Liver (tissue), 9 donors: ENCODE data around the gene IL1R2. TPM values are rescaled to one million over a fixed set of nuclear protein-coding genes. Genes with fewer than 3 reads are reported as not detected.

Source experiments
- DNase-seq: peaks from one replicate; pipeline ENCODE4 v3.0.0-alpha.2; 2017; ENCODE audit warnings: low spot score
- H3K27ac ChIP-seq, 2 donors: one replicate each; pipeline ENCODE4 v1.7.0; 2013; ENCODE audit warnings: inconsistent platforms in 2 of 2, low read length in 2 of 2, control low read depth in 1 of 2, low read depth in 1 of 2, mild to moderate bottlenecking in 1 of 2
- H3K27me3 ChIP-seq, 4 donors: one replicate each; pipeline versions ENCODE4 v1.6.1 to v1.7.0; 2013; ENCODE audit warnings: low read length in 3 of 4, inconsistent platforms in 1 of 4, mild to moderate bottlenecking in 1 of 4, moderate library complexity in 1 of 4; ENCODE audit not compliant: control insufficient read depth in 4 of 4, insufficient read depth in 4 of 4
- H3K36me3 ChIP-seq, 4 donors: one replicate each; pipeline versions ENCODE4 v1.6.1 to v1.7.0; 2013; ENCODE audit warnings: low read length in 3 of 4, mild to moderate bottlenecking in 3 of 4, low read depth in 1 of 4, moderate library complexity in 1 of 4; ENCODE audit not compliant: control insufficient read depth in 4 of 4, insufficient read depth in 3 of 4
- H3K4me1 ChIP-seq, 4 donors: one replicate each; pipeline versions ENCODE4 v1.6.1 to v1.7.0; 2013; ENCODE audit warnings: low read length in 3 of 4, mild to moderate bottlenecking in 3 of 4, moderate library complexity in 1 of 4; ENCODE audit not compliant: control insufficient read depth in 4 of 4, insufficient read depth in 4 of 4
- H3K4me3 ChIP-seq, 3 donors: one replicate each; pipeline versions ENCODE4 v1.6.1 to v1.7.0; 2013; ENCODE audit warnings: low read length in 3 of 3, control low read depth in 1 of 3, low read depth in 1 of 3, mild to moderate bottlenecking in 1 of 3
- H3K9ac ChIP-seq, 2 donors: one replicate each; pipeline ENCODE4 v1.7.0; 2013; ENCODE audit warnings: low read length in 2 of 2, mild to moderate bottlenecking in 2 of 2, moderate library complexity in 2 of 2, control low read depth in 1 of 2, low read depth in 1 of 2
- H3K9me3 ChIP-seq, 4 donors: one replicate each; pipeline versions ENCODE4 v1.6.1 to v1.7.0; 2013; ENCODE audit warnings: low read length in 3 of 4; ENCODE audit not compliant: control insufficient read depth in 4 of 4
- CTCF ChIP-seq: fragments of 150-350 bp; IDR thresholded peaks from 2 replicates; pipeline ENCODE4 v1.5.1; 2017; ENCODE audit warnings: improper control_type of control experiment, low read depth, low read length; ENCODE audit not compliant: missing input control
- EGR1 ChIP-seq, 2 donors: IDR thresholded peaks; 2 replicates each; pipeline ENCODE4 v1.6.1; 2016 to 2018; ENCODE audit warnings: antibody characterized with exemption in 2 of 2, low read depth in 2 of 2
- FOXA1 ChIP-seq: IDR thresholded peaks from 2 replicates; pipeline ENCODE4 v1.6.1; 2016; ENCODE audit warnings: antibody characterized with exemption
- FOXA2 ChIP-seq: IDR thresholded peaks from 2 replicates; pipeline ENCODE4 v1.6.1; 2016; ENCODE audit warnings: antibody characterized with exemption
- GABPA ChIP-seq, 2 donors: IDR thresholded peaks in 1 of 2; conservative IDR thresholded peaks in 1 of 2; 2 replicates each; pipeline ENCODE4 v1.6.1; 2016; ENCODE audit warnings: antibody characterized with exemption in 2 of 2, mild to moderate bottlenecking in 1 of 2, moderate library complexity in 1 of 2
- HNF4A ChIP-seq, 2 donors: conservative IDR thresholded peaks; 2 replicates each; pipeline ENCODE4 v1.6.1; 2016; ENCODE audit warnings: antibody characterized with exemption in 2 of 2, mild to moderate bottlenecking in 2 of 2
- HNF4G ChIP-seq: IDR thresholded peaks from 2 replicates; pipeline ENCODE4 v1.6.1; 2016; ENCODE audit warnings: antibody characterized with exemption
- MAX ChIP-seq: IDR thresholded peaks from 2 replicates; pipeline ENCODE4 v1.6.1; 2016; ENCODE audit warnings: antibody characterized with exemption
- NR2F2 ChIP-seq: IDR thresholded peaks from 2 replicates; pipeline ENCODE4 v1.6.1; 2016; ENCODE audit warnings: antibody characterized with exemption
- RAD21 ChIP-seq, 2 donors: IDR thresholded peaks; 2 replicates each; pipeline ENCODE4 v1.6.1; 2016; ENCODE audit warnings: antibody characterized with exemption in 2 of 2, mild to moderate bottlenecking in 2 of 2
- REST ChIP-seq: IDR thresholded peaks from 2 replicates; pipeline ENCODE4 v1.6.1; 2016; ENCODE audit warnings: antibody characterized with exemption, mild to moderate bottlenecking
- RXRA ChIP-seq, 2 donors: IDR thresholded peaks; 2 replicates each; pipeline ENCODE4 v1.6.1; 2017 to 2018; ENCODE audit warnings: antibody characterized with exemption in 2 of 2, mild to moderate bottlenecking in 1 of 2
- SP1 ChIP-seq: IDR thresholded peaks from 2 replicates; pipeline ENCODE4 v1.6.1; 2018; ENCODE audit warnings: antibody characterized with exemption, mild to moderate bottlenecking
- TAF1 ChIP-seq: conservative IDR thresholded peaks from 2 replicates; pipeline ENCODE4 v1.6.1; 2016; ENCODE audit warnings: antibody characterized with exemption, mild to moderate bottlenecking
- YY1 ChIP-seq: IDR thresholded peaks from 2 replicates; pipeline ENCODE4 v1.6.1; 2016; ENCODE audit warnings: antibody characterized with exemption, mild to moderate bottlenecking
- ZBTB33 ChIP-seq: IDR thresholded peaks from 2 replicates; pipeline ENCODE4 v1.6.1; 2016; ENCODE audit warnings: antibody characterized with exemption
- WGBS: extraction: QIAGEN DNeasy Blood & Tissue Kit; methylation state at CpG from one replicate; pipeline ENCODE4 v1.1.7; 2013; 5-methylcytosine and 5-hydroxymethylcytosine counted together
- polyA plus RNA-seq, 2 donors: library from polyadenylated mRNA; stranded (reverse) in 1 of 2; unstranded in 1 of 2; fragments of 200-250 nt in 1 of 2; fragments of >200 nt in 1 of 2; fragmentation: Nextera tagmentation in 1 of 2; extraction: Ambion mirVana in 1 of 2; gene quantifications; one replicate each; pipeline versions ENCODE4 v1.2.1 to v1.2.3, GENCODE V29; 2013 to 2015
- total RNA-seq, 2 donors: library from RNA; depleted of rRNA; stranded (reverse); fragments of >200 nt; gene quantifications; one replicate each; pipeline ENCODE4 v1.2.3, GENCODE V29; 2014
- donor health status: healthy.
- donor health status: healthy.
- donor health status: healthy.
- donor health status: healthy.
- donor health status: healthy.

Gene IL1R2
- total and polyA plus RNA-seq, 4 donors: 3.7 to 28.2 (median 7.3) TPM

GRCh38 chr2:102027036-102027980 lies 35.5 kb downstream of the IL1R2 start:
- H3K36me3 ChIP-seq: no peaks in the 10 kb centered on the region
- H3K4me3 ChIP-seq: no peak overlapping the region
- no peak for DNase-seq
- H3K9ac ChIP-seq: no peak overlapping the region
- peak overlapping the region; percentile 74 to 78 for H3K27ac ChIP-seq
- no peak for TF ChIP-seq TAF1
- TF ChIP-seq ZBTB33: no peak
- no peak for TF ChIP-seq SP1
- TF ChIP-seq RAD21 (IDR thresholded peaks at IDR 0.05): peak; percentile 19 to 34
- TF ChIP-seq FOXA1: no peak
- TF ChIP-seq GABPA (IDR thresholded peaks at IDR 0.05 in 1 of 2, conservative IDR thresholded peaks at IDR 0.05 in 1 of 2): no peak
- TF ChIP-seq RXRA (IDR thresholded peaks at IDR 0.05): peak; percentile 9 to 18
- TF ChIP-seq MAX: no peak
- no peak for TF ChIP-seq EGR1 (IDR thresholded peaks at IDR 0.05; ENCODE audit: low read depth in 2 of 2)
- TF ChIP-seq YY1: no peak
- TF ChIP-seq FOXA2: no peak
- TF ChIP-seq NR2F2: peak; percentile 68
- WGBS: 75% methylated on average over 8 of the region's 8 CpGs
- no peaks in the 10 kb centered on the region for H3K9me3 ChIP-seq
- peaks cover 4 to 22% (median 12%) of the 10 kb centered on the region in 4 donors for H3K4me1 ChIP-seq
- no peaks in the 10 kb centered on the region for H3K27me3 ChIP-seq

- Histone ChIP-seq H3K36me3 (no peaks in the 10 kb centered on the region), H3K4me1 (peaks cover 6 to 25% (median 19%) of the 10 kb centered on the region in 4 donors), H3K9me3 (no peaks in the 10 kb centered on the region), H3K27me3 (no peaks in the 10 kb centered on the region), H3K4me3 (no peak overlapping the region), H3K27ac (peak overlapping the region in 1 of 2 donors; percentile 74), H3K9ac (no peak overlapping the region)
- DNase-seq: no peak
- TF ChIP-seq CTCF: no peak
- TF ChIP-seq GABPA (IDR thresholded peaks at IDR 0.05 in 1 of 2, conservative IDR thresholded peaks at IDR 0.05 in 1 of 2): no peak
- no peak for TF ChIP-seq MAX
- TF ChIP-seq HNF4A (conservative IDR thresholded peaks at IDR 0.05): no peak
- no peak for TF ChIP-seq RAD21 (IDR thresholded peaks at IDR 0.05)
- TF ChIP-seq HNF4G: no peak
- no peak for TF ChIP-seq FOXA1
- TF ChIP-seq SP1: no peak
- TF ChIP-seq NR2F2: no peak
- TF ChIP-seq YY1: no peak
- no peak for TF ChIP-seq RXRA (IDR thresholded peaks at IDR 0.05)
- no peak for TF ChIP-seq REST
Measured at GRCh38 chr2:102028470-102028869, 36.7 kb downstream of the IL1R2 start.
